IPS-15b (cell line): ENCODE data around the gene SLC25A18.
"Not testable (repeated sequence)": the region's sequence is repeated elsewhere in the genome, so short reads cannot be mapped to it uniquely, and the experiment has no call there.

Source experiments
- H3K27me3 ChIP-seq: one replicate; pipeline ENCODE4 v1.6.1; 2013; ENCODE audit warnings: low read length; ENCODE audit not compliant: control insufficient read depth, insufficient read depth
- H3K36me3 ChIP-seq: one replicate; pipeline ENCODE4 v1.6.1; 2013; ENCODE audit warnings: low read length; ENCODE audit not compliant: control insufficient read depth, insufficient read depth
- H3K4me1 ChIP-seq: one replicate; pipeline ENCODE4 v1.6.1; 2013; ENCODE audit warnings: mild to moderate bottlenecking, low read length; ENCODE audit not compliant: control insufficient read depth, insufficient read depth
- H3K4me3 ChIP-seq: one replicate; pipeline ENCODE4 v1.5.1; 2013; ENCODE audit warnings: low read depth, low read length
- H3K9ac ChIP-seq: one replicate; pipeline ENCODE4 v1.6.1; 2013; ENCODE audit warnings: low read depth, mild to moderate bottlenecking, low read length
- H3K9me3 ChIP-seq: one replicate; pipeline ENCODE4 v1.6.1; 2013; ENCODE audit warnings: mild to moderate bottlenecking, low read length; ENCODE audit not compliant: control insufficient read depth, insufficient read depth

SLC25A18 gene

DNA sequence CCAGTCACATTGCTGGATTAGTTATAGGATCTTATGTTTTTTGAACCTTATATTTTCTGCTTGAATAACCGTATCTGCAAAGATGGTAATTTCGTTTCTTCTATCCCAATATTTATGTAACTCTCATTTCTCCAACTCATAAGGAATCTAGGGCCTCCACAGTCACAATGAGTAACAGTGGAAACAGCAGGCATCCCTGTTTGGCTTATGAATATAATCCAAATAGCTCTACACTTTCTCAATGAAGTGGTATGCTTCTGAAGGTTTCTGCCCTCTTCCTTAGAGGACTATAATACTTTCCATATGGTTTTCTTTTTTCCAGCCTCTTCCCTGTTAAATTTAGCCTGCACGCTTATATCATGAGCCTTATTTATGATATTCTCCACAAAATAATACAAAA, 48.8 kb downstream of the SLC25A18 start:
- Histone ChIP-seq H3K36me3 (peaks cover 14% of the 10 kb centered on the region), H3K9ac (no peak overlapping the region), H3K9me3 (no peaks in the 10 kb centered on the region), H3K27me3 (no peaks in the 10 kb centered on the region), H3K4me3 (no peak overlapping the region), H3K4me1 (no peaks in the 10 kb centered on the region)

DNA sequence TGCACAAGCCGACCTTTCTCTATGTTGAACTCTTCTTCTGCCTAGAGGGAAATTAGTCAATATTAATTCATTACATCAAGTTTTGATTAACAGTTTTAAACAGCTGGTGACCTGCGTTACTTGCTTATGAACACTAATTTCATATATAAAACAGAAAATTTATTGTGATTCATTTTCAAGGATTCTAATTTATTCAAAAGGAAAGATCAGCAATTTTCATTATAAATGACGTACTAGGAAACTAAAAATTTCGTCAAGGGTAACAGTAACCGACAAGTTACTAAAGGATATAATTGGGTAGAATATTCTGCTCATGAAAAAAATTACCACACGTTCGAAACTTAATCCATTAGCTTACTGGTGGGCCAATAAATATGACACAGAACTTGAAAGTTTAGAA, 50.0 kb downstream of the SLC25A18 start:
- H3K36me3 ChIP-seq = peaks cover 14% of the 10 kb centered on the region

DNA sequence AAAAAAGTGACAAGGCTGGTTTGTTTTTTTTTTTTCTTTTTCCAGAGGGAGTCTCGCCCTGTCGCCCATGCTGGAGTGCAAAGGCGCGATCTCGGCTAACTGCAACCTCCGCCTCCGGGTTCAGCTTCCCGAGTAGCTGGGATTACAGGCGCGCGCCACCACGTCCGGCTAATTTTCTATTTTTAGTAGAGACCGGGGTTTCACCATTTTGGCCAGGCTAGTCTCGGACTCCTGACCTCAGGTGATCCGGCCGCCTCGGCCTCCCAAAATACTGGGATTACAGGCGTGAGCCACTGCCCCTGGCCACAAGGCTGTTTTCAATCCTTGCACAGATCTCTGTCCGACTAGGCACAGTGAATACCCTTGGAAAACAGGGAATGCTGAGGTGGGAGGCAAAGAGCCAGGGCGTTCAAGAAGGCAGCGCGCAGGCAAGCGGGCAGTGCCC, 64.7 kb downstream of the SLC25A18 start:
- Histone ChIP-seq H3K27me3 (no peaks in the 10 kb centered on the region), H3K4me3 (peak overlapping the region; percentile 100), H3K9me3 (no peaks in the 10 kb centered on the region), H3K4me1 (no peaks in the 10 kb centered on the region), H3K36me3 (no peaks in the 10 kb centered on the region), H3K9ac (peak overlapping the region; percentile 95)

More for the DNA sequence above, 50.0 kb downstream of the SLC25A18 start:
- Histone ChIP-seq H3K4me1 (no peaks in the 10 kb centered on the region), H3K9me3 (no peaks in the 10 kb centered on the region), H3K9ac (no peak overlapping the region), H3K27me3 (no peaks in the 10 kb centered on the region), H3K4me3 (no peak overlapping the region)

DNA sequence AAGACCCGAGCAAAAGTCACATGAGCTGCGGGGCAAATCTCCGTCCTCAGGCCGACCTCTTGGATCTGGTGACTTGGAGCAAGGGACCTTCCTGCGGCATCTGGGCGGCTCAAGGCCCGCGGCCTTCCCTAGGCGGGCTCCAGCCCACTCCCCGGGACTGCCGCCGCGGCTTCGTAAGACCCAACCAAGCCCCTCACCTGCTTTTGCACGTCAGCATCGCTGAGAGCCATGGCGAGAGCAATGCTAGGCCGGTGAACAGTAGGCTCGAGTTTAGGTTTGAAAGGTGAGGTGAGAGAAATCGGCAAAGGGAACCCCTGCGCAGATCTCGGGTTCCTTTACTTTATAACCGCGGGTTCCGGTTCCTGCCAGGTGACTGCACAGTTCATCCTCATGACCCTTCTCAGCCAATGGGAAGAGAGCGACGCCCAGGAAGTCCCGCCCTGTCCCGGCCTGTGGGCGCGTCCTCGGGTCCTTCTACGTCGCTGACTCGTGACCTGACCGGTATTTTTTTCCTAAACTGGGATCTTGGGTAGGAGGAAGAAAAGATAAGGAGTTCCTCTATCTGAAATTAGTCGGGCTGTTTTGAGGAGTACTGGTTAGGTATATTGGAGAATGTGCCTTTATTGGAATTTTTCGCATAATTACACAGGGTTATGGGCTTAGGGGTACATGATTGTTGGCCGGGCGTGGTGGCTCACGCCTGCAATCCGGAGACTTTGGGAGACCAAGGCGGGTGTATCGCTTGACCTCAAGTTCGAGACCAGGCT, 65.3 kb downstream of the SLC25A18 start, which contains the start of gene ATP6V1E1:
ATP6V1E1 (minus strand) TSS at position 344 of the 767 bp plus-strand sequence; CDS start at position 230, 114 bp downstream.
- Histone ChIP-seq H3K27me3 (no peaks in the 10 kb centered on the region), H3K4me1 (no peaks in the 10 kb centered on the region), H3K9me3 (no peaks in the 10 kb centered on the region), H3K9ac (peak within 1 kb of the TSS; percentile 95), H3K36me3 (no peaks in the 10 kb centered on the region), H3K4me3 (peak within 1 kb of the TSS; percentile 100)

DNA sequence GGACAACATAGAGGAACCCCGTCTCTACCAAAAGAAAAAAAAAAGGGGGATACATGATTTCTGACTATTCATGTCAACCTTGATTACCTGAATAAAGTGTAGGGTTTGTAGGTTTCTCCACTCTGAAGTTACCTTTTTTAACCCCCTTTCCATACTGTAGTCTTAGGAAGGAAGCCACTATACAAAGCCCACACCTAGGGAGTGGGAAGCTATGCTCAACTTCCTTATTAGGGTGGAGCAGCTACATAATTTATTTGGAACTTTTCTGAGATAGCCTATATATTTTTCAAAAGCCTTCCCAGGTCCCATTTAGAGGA, 65.8 kb downstream of the SLC25A18 start:
- Histone ChIP-seq H3K9me3 (no peaks in the 10 kb centered on the region), H3K4me3 (peak overlapping the region; percentile 100), H3K27me3 (no peaks in the 10 kb centered on the region)

DNA sequence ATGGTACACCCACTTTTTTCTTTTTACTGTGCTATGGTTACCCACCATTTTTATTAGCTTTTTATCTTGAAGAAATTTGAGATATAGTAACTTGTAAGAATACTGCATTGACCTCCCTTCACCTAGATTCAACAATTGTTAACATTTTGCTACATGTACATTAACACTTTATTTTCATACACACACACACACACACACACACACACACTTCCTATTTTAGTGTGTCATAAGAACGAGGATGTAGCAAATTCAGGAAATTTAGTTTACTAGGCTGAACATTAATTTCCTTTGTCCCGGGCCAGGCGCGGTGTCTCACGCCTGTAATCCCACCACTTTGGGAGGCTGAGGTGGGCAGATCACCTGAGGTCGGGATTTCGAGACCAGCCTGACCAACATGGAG, 66.3 kb downstream of the SLC25A18 start:
- Histone ChIP-seq H3K36me3 (no peaks in the 10 kb centered on the region), H3K27me3 (no peaks in the 10 kb centered on the region), H3K9me3 (no peaks in the 10 kb centered on the region), H3K4me3 (peak overlapping the region; percentile 100), H3K4me1 (no peaks in the 10 kb centered on the region), H3K9ac (peak overlapping the region; percentile 90)

More for the DNA sequence above, 65.8 kb downstream of the SLC25A18 start:
- no peaks in the 10 kb centered on the region for H3K4me1 ChIP-seq
- H3K36me3 ChIP-seq = no peaks in the 10 kb centered on the region
- H3K9ac ChIP-seq = peak overlapping the region; percentile 90

DNA sequence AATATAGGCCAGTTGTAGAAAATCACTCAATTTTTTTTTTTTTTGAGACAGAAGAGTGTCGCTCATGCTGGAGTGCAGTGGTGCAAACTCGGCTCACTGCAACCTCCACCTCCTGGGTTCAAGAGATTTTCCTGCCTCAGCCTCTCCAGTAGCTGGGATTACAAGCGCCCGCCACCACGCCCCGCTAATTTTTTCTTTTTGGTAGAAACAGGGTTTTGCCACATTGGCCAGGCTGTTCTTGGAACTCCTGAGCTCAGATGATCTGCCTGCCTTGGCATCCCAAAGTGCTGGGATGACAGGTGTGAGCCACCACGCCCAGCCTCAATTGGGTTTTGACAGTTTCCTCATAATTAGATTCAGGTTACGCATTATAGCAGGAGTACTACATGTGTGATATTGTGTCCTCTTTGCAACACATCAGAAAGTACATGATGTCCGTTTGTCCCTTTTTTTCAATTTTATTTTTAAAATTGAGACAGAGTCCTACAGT, 67.8 kb downstream of the SLC25A18 start:
- Histone ChIP-seq H3K9me3 (no peaks in the 10 kb centered on the region), H3K9ac (no peak overlapping the region), H3K27me3 (no peaks in the 10 kb centered on the region), H3K36me3 (no peaks in the 10 kb centered on the region), H3K4me1 (no peaks in the 10 kb centered on the region), H3K4me3 (no peak overlapping the region)

DNA sequence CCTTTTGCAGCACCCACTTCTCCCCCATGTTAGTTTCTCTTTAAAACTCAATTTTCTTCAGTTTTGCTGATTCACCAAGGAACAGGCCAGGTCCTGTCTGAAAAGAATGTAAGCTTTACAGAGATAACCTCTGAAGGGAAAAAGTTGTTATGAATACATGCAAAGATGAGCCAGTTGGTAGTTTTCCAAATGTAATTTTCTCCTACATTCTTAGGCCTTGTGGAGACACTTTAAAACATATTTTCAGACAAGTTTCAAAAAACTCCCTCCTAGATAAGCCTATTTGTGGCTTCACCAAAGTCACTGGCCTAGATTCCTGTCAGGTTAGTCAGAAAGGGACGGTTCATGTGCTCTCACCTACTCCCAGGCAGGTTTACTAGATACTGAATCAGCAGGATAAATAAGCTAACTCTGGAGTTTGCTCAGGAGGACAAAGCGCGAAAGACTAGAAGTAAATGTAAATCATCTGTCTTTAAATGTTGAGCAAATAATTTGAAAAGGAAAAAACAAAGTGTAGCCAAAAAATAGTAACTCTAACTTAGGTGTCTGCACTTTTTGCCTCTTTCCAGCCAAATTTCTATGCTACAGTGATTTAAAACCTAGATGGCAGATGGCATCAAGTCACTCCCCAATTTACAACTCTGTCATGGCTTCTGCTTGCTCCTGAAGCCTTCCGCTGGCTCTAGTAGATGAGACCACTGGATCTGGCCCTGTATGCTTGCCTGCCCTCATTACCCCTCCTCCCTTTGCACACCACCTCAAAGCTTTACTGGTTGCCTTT, 70.1 kb downstream of the SLC25A18 start:
- H3K9me3 ChIP-seq = no peaks in the 10 kb centered on the region
- H3K36me3 ChIP-seq = no peaks in the 10 kb centered on the region
- H3K4me1 ChIP-seq = peaks cover 3% of the 10 kb centered on the region
- no peak overlapping the region for H3K4me3 ChIP-seq
- no peak overlapping the region for H3K9ac ChIP-seq
- H3K27me3 ChIP-seq = no peaks in the 10 kb centered on the region

DNA sequence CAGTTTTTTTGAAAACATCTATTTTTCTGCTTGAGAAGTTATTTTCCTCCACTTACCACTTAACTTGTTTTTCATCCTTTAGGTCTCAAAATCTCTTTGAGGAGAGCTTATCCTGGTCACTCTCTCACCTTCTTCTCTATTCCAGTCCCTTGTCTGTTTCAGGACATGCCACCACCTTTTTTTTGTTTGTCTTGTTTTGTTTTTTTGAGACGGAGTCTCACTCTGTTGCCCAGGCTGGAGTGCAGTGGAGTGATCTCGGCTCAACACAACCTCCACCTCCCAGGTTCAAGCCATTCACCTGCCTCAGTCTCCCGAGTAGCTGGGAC, 70.7 kb downstream of the SLC25A18 start:
- H3K27me3 ChIP-seq = no peaks in the 10 kb centered on the region
- H3K9me3 ChIP-seq = no peaks in the 10 kb centered on the region
- no peak overlapping the region for H3K4me3 ChIP-seq
- no peaks in the 10 kb centered on the region for H3K36me3 ChIP-seq
- no peak overlapping the region for H3K9ac ChIP-seq
- H3K4me1 ChIP-seq = peaks cover 3% of the 10 kb centered on the region

DNA sequence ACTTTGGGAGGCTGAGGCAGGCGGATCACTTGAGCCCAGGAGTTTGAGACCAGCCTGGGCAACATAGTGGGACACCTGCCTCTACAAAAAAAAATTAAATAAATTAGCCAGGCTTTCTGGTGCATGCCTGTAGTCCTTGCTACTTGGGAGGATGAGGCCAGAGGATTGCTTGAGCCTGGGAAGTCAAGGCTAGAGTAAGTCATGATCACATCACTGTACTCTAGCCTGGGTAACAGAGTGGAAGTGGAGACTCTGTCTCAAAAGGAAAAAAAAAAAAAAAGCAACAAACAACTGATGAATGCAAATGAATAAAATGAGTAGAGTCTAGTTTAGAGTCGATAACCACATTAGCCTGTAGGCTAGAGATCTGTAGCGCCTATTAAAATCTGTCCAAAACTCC, 71.4 kb downstream of the SLC25A18 start:
- Histone ChIP-seq H3K4me3 (no peak overlapping the region), H3K9me3 (no peaks in the 10 kb centered on the region), H3K9ac (no peak overlapping the region), H3K27me3 (no peaks in the 10 kb centered on the region), H3K36me3 (no peaks in the 10 kb centered on the region), H3K4me1 (peaks cover 3% of the 10 kb centered on the region)

DNA sequence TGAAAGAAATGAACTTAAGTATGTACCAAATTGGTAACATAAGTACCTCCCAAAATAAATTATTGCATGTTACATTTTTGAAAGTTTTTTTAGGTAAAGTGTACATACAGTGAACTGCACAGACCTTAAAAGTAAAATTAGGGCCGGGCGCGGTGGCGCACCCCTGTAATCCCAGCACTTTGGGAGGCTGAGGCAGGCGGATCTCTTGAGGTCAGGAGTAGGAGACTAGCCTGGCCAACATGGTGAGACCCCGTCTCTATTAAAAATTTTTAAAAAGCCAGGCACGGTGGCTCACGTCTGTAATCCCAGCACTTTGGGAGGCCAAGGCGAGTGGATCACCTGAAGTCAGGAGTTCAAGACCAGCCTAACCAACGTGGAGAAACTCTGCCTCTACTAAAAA, 73.6 kb downstream of the SLC25A18 start:
- H3K9me3 ChIP-seq, H3K27me3 ChIP-seq, H3K4me3 ChIP-seq, H3K36me3 ChIP-seq, H3K9ac ChIP-seq, H3K4me1 ChIP-seq: not testable (repeated sequence)
